ENCODE measurements around the gene ST6GALNAC1. TPM values are rescaled to one million over a fixed set of nuclear protein-coding genes. Genes with fewer than 3 reads are reported as not detected.

ST6GALNAC1 gene
- total and polyA plus RNA-seq, 2 of the 8 experiments (the other 6 are each of a cell fraction or from before 2014, with no cell fraction given): not detected

- TF ChIP-seq HDAC2 (IDR thresholded peaks at IDR 0.05; ENCODE audit: borderline replicate concordance in 1 of 2, low read depth in 2 of 2, low read length in 2 of 2) (no peak), SP1 (IDR thresholded peaks at IDR 0.05; ENCODE audit: low read depth, low read length) (no peak), SP2 (IDR thresholded peaks at IDR 0.05; ENCODE audit: low read length) (no peak)
Measured at GRCh38 chr17:76643553-76644148, at the start of gene ST6GALNAC1 (continued).
